ENCODE results near the gene SYNGR2. TPM values are rescaled to one million over a fixed set of nuclear protein-coding genes. Genes with fewer than 3 reads are reported as not detected.

Gene SYNGR2
- total RNA-seq, 1 donor from 2014 or later, result 64.1 TPM

GRCh38 chr17:78131172-78132083 lies 37.0 kb upstream of the SYNGR2 start:
- no peak for DNase-seq (ENCODE audit: extremely low spot score, unreplicated experiment)
- peaks cover 12% of the 10 kb centered on the region for H3K27me3 Mint-ChIP-seq
- H3K27ac Mint-ChIP-seq, result no peak overlapping the region
- H3K36me3 Mint-ChIP-seq, result no peaks in the 10 kb centered on the region
- peaks cover 17% of the 10 kb centered on the region for H3K4me1 Mint-ChIP-seq (ENCODE audit: unreplicated experiment)
- peak overlapping the region; percentile 47 for H3K4me3 Mint-ChIP-seq
- H3K9me3 Mint-ChIP-seq, result no peaks in the 10 kb centered on the region
- no peak for TF ChIP-seq CTCF (conservative IDR thresholded peaks at IDR 0.05)

- Mint-ChIP-seq H3K27ac (no peak overlapping the region), H3K27me3 (peaks cover 12% of the 10 kb centered on the region), H3K4me1 (ENCODE audit: unreplicated experiment) (peaks cover 14% of the 10 kb centered on the region), H3K36me3 (no peaks in the 10 kb centered on the region), H3K4me3 (peak overlapping the region; percentile 63), H3K9me3 (no peaks in the 10 kb centered on the region)
- DNase-seq (ENCODE audit: extremely low spot score, unreplicated experiment), result no peak
- no peak for TF ChIP-seq CTCF (conservative IDR thresholded peaks at IDR 0.05)
These were observed 36.2 kb upstream of the SYNGR2 start for GRCh38 chr17:78132084-78132676.

- H3K27ac Mint-ChIP-seq, result peak overlapping the region; percentile 11
- peak overlapping the region; percentile 41 for H3K4me3 Mint-ChIP-seq
- no peaks in the 10 kb centered on the region for H3K36me3 Mint-ChIP-seq
These were observed 35.6 kb upstream of the SYNGR2 start for GRCh38 chr17:78132767-78133178.

GRCh38 chr17:78133179-78133951 lies 35.0 kb upstream of the SYNGR2 start:
- Mint-ChIP-seq H3K27ac (peak overlapping the region; percentile 79), H3K4me3 (no peak overlapping the region), H3K27me3 (peaks cover 12% of the 10 kb centered on the region), H3K36me3 (no peaks in the 10 kb centered on the region), H3K4me1 (ENCODE audit: unreplicated experiment) (peaks cover 14% of the 10 kb centered on the region), H3K9me3 (no peaks in the 10 kb centered on the region)
- TF ChIP-seq CTCF (conservative IDR thresholded peaks at IDR 0.05), result no peak
- no peak for DNase-seq (ENCODE audit: extremely low spot score, unreplicated experiment)

More at GRCh38 chr17:78132767-78133178, 35.6 kb upstream of the SYNGR2 start:
- Mint-ChIP-seq H3K9me3 (no peaks in the 10 kb centered on the region), H3K27me3 (peaks cover 12% of the 10 kb centered on the region), H3K4me1 (ENCODE audit: unreplicated experiment) (peaks cover 14% of the 10 kb centered on the region)
- TF ChIP-seq CTCF (conservative IDR thresholded peaks at IDR 0.05), result no peak
- DNase-seq (ENCODE audit: extremely low spot score, unreplicated experiment), result no peak
